GM23248 (cell line): ENCODE results near the gene CENPI.

Experiments used
- EZH2 ChIP-seq: fragments of 200-600 bp; sonication (generic); IDR thresholded peaks from 2 replicates; pipeline ENCODE4 v1.6.1; 2018; ENCODE audit warnings: antibody characterized with exemption, mild to moderate bottlenecking; ENCODE audit not compliant: insufficient read depth, poor library complexity, severe bottlenecking
- EZH2phosphoT487 ChIP-seq: fragments of 200-600 bp; sonication (generic); IDR thresholded peaks from 2 replicates; pipeline ENCODE4 v1.6.1; 2018; ENCODE audit warnings: antibody characterized with exemption, moderate library complexity, mild to moderate bottlenecking, low read depth; ENCODE audit not compliant: insufficient read depth

DNA sequence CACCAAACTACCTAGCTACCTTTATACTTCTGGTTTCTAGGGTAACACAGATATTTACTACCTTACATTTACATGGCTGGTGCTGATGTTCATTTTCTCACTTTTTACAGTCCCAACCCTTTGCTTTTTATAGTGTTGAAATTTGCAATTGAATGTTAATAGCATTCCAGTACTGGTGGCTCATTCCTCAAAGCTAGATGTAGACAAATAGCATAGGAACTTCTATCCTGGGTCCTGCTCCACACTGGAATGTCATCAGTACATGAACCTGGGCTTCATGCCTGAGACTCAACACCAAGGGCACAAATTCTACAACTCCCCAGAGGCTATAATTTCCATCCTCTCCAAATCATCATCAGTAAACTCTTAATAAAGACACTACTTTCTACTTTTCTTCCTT, 35.8 kb upstream of the CENPI start:
- TF ChIP-seq EZH2phosphoT487 (no peak), EZH2 (no peak)
